SK-N-SH (cell line): ENCODE data around the gene FADS2.

Experiments used
- CHD2 ChIP-seq: fragments of 150-350 bp; IDR thresholded peaks from 2 replicates; pipeline ENCODE4 v1.6.1; 2018; ENCODE audit warnings: low read length; ENCODE audit not compliant: partially characterized antibody
- CTCF ChIP-seq: fragments of 200-600 bp; sonication (generic); IDR thresholded peaks from 2 replicates; pipeline ENCODE4 v1.6.1; 2017; ENCODE audit warnings: antibody characterized with exemption, mild to moderate bottlenecking, moderate library complexity
- EZH2phosphoT487 ChIP-seq: fragments of 200-600 bp; sonication (generic); IDR thresholded peaks from 2 replicates; pipeline ENCODE4 v1.6.1; 2017; ENCODE audit warnings: low read depth, mixed run types, mild to moderate bottlenecking, antibody characterized with exemption, moderate library complexity, borderline replicate concordance
- GABPA ChIP-seq: IDR thresholded peaks from 2 replicates; pipeline ENCODE4 v1.4.0; 2012; ENCODE audit warnings: low read depth, mild to moderate bottlenecking
- GATA2 ChIP-seq: sonication (generic); formaldehyde crosslinking; IDR thresholded peaks from 2 replicates; pipeline ENCODE4 v1.5.0; 2020; ENCODE audit warnings: mild to moderate bottlenecking, missing genetic modification reagents
- JUND ChIP-seq: IDR thresholded peaks from 2 replicates; pipeline ENCODE4 v1.4.0; 2012
- POLR2AphosphoS5 ChIP-seq: IDR thresholded peaks from 2 replicates; pipeline ENCODE4 v1.6.1; 2012; ENCODE audit warnings: low read depth, low read length
- REST ChIP-seq: IDR thresholded peaks from 2 replicates; pipeline ENCODE4 v1.6.1; 2012; ENCODE audit warnings: mild to moderate bottlenecking, low read depth, low read length, moderate library complexity
- TEAD4 ChIP-seq: IDR thresholded peaks from 2 replicates; pipeline ENCODE4 v1.4.0; 2012; ENCODE audit warnings: mild to moderate bottlenecking, borderline replicate concordance; ENCODE audit not compliant: insufficient read depth
- TF ChIP-seq, protein P1 (sequence below): IDR thresholded peaks from 2 replicates; pipeline ENCODE4; 2012
- TF ChIP-seq, protein P2 (sequence below): fragments of 150-350 bp; IDR thresholded peaks from 2 replicates; pipeline ENCODE4 v1.6.1; 2017; ENCODE audit warnings: antibody characterized with exemption, low read length, low read depth, borderline replicate concordance

- TF ChIP-seq CTCF, result no peak
- no peak for TF ChIP-seq TEAD4
- TF ChIP-seq POLR2AphosphoS5, result no peak
- no peak for TF ChIP-seq GABPA
- no peak for TF ChIP-seq GATA2
- TF ChIP-seq EZH2phosphoT487, result no peak
- TF ChIP-seq CHD2, result no peak
- TF ChIP-seq REST, result no peak
- TF ChIP-seq JUND, result no peak
- TF ChIP-seq, protein P1, sequence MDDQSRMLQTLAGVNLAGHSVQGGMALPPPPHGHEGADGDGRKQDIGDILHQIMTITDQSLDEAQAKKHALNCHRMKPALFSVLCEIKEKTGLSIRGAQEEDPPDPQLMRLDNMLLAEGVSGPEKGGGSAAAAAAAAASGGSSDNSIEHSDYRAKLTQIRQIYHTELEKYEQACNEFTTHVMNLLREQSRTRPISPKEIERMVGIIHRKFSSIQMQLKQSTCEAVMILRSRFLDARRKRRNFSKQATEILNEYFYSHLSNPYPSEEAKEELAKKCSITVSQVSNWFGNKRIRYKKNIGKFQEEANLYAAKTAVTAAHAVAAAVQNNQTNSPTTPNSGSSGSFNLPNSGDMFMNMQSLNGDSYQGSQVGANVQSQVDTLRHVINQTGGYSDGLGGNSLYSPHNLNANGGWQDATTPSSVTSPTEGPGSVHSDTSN, result no peak
- TF ChIP-seq, protein P2, sequence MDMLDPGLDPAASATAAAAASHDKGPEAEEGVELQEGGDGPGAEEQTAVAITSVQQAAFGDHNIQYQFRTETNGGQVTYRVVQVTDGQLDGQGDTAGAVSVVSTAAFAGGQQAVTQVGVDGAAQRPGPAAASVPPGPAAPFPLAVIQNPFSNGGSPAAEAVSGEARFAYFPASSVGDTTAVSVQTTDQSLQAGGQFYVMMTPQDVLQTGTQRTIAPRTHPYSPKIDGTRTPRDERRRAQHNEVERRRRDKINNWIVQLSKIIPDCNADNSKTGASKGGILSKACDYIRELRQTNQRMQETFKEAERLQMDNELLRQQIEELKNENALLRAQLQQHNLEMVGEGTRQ, result no peak
Observed at GRCh38 chr11:61895718-61896059, 67.6 kb downstream of the FADS2 start.
